DOHH2 (cell line): ENCODE measurements around the gene RABL3.

Experiments
- H3F3A ChIP-seq: fragments of 200-600 bp; sonication (generic), shearing (Covaris generic); 2 replicates; pipeline ENCODE4 v1.6.0; 2016; ENCODE audit warnings: antibody characterized with exemption, mild to moderate bottlenecking; ENCODE audit not compliant: control insufficient read depth, insufficient read depth
- H3K27ac ChIP-seq: fragments of 200-600 bp; sonication (generic); 2 replicates; pipeline ENCODE4 v1.5.1; 2014; ENCODE audit warnings: low read depth, mild to moderate bottlenecking, low read length, moderate library complexity
- H3K27me3 ChIP-seq: fragments of 200-600 bp; sonication (generic); 2 replicates; pipeline ENCODE4 v1.6.1; 2014; ENCODE audit warnings: mild to moderate bottlenecking, low read length, mixed read lengths; ENCODE audit not compliant: control insufficient read depth
- H3K36me3 ChIP-seq: fragments of 200-600 bp; sonication (generic); 2 replicates; pipeline ENCODE4 v1.6.1; 2014; ENCODE audit warnings: mild to moderate bottlenecking, low read length, moderate library complexity, mixed read lengths; ENCODE audit not compliant: control insufficient read depth
- H3K4me1 ChIP-seq: fragments of 200-600 bp; sonication (generic); 2 replicates; pipeline ENCODE4 v1.6.1; 2014; ENCODE audit warnings: mild to moderate bottlenecking, low read length, mixed read lengths; ENCODE audit not compliant: control insufficient read depth
- H3K4me2 ChIP-seq: fragments of 200-600 bp; sonication (generic); 2 replicates; pipeline ENCODE4 v1.6.0; 2014; ENCODE audit warnings: mild to moderate bottlenecking, low read length, moderate library complexity
- H3K4me3 ChIP-seq: fragments of 200-600 bp; sonication (generic); 2 replicates; pipeline ENCODE4 v1.5.1; 2014; ENCODE audit warnings: mild to moderate bottlenecking, low read length, mixed read lengths
- H3K79me2 ChIP-seq: fragments of 200-600 bp; sonication (generic); 2 replicates; pipeline ENCODE4 v1.6.1; 2014; ENCODE audit warnings: mild to moderate bottlenecking, low read length, mixed read lengths; ENCODE audit not compliant: control insufficient read depth
- H3K9me2 ChIP-seq: fragments of 200-600 bp; sonication (generic); replicated peaks from 2 replicates; pipeline ENCODE4 v1.6.1; 2014; ENCODE audit warnings: mild to moderate bottlenecking, low read length, mixed read lengths; ENCODE audit not compliant: control insufficient read depth
- H3K9me3 ChIP-seq: fragments of 200-600 bp; sonication (generic); 2 replicates; pipeline ENCODE4 v1.6.1; 2014; ENCODE audit warnings: antibody characterized with exemption, low read length, mixed read lengths; ENCODE audit not compliant: control insufficient read depth, insufficient read depth
- H4K20me1 ChIP-seq: fragments of 200-600 bp; sonication (generic); 2 replicates; pipeline ENCODE4 v1.6.0; 2014; ENCODE audit warnings: low read depth, mild to moderate bottlenecking, antibody characterized with exemption, low read length, moderate library complexity; ENCODE audit not compliant: control insufficient read depth, insufficient read depth
- EZH2phosphoT487 ChIP-seq: fragments of 200-600 bp; sonication (generic); IDR thresholded peaks from 2 replicates; pipeline ENCODE4 v1.6.1; 2017; ENCODE audit warnings: borderline replicate concordance, mild to moderate bottlenecking, antibody characterized with exemption, low read length, moderate library complexity, mixed read lengths
- TF ChIP-seq, protein P1 (sequence below): fragments of 200-600 bp; sonication (generic); IDR thresholded peaks from one replicate; pipeline ENCODE4 v1.5.1; 2014; ENCODE audit warnings: antibody characterized with exemption, mild to moderate bottlenecking, low read depth, low read length; ENCODE audit not compliant: poor library complexity, severe bottlenecking

The RABL3 gene

DNA sequence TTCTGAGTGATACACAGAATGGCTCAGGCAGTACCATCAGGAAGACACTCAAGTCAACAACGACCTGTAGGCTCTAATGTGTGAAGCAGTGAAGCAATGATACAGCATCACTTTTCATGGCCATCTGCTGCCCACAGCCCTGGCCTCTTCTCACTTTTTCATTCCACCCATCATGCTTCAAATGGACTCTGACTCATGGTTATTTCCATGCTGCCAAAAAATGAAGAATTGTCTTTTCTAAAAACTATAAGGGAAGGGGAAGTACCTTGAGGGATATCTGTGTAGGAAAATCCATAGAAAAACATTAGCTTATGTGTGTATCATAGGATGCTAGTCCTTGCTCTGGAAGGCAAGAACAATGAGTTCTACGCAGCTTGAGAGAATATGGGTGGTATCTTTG, 71.7 kb downstream of the RABL3 start:
- TF ChIP-seq EZH2phosphoT487, result no peak
- TF ChIP-seq, protein P1, sequence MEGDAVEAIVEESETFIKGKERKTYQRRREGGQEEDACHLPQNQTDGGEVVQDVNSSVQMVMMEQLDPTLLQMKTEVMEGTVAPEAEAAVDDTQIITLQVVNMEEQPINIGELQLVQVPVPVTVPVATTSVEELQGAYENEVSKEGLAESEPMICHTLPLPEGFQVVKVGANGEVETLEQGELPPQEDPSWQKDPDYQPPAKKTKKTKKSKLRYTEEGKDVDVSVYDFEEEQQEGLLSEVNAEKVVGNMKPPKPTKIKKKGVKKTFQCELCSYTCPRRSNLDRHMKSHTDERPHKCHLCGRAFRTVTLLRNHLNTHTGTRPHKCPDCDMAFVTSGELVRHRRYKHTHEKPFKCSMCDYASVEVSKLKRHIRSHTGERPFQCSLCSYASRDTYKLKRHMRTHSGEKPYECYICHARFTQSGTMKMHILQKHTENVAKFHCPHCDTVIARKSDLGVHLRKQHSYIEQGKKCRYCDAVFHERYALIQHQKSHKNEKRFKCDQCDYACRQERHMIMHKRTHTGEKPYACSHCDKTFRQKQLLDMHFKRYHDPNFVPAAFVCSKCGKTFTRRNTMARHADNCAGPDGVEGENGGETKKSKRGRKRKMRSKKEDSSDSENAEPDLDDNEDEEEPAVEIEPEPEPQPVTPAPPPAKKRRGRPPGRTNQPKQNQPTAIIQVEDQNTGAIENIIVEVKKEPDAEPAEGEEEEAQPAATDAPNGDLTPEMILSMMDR, result no peak

DNA sequence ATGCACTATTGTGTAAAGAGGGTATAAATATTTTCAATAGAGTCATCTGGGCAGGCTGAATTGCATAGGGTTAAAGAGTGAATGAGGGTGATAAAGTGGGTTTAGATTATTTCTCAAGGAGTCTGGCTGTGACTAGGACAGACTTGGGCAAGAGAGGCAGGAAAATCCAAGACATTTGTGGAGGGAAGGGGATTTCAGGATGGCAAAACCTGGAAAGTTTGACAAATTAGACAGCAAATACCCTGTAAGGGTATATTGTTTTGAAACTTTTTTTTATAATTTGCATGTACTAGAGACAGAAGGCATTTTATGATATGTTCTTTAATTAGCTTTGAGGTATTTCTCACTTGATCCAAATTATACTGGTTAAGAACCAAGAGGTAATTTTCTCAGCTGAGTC, 77.4 kb downstream of the RABL3 start:
- Histone ChIP-seq H3K9me2 (no peaks in the 10 kb centered on the region), H3K9me3 (no peaks in the 10 kb centered on the region), H3K4me2 (no peak overlapping the region), H3F3A (no peaks in the 10 kb centered on the region), H3K27me3 (0 out of 2 replicates have a peak, but pooled peaks cover 3% of the 10 kb centered on the region), H3K4me3 (no peak overlapping the region), H4K20me1 (no peaks in the 10 kb centered on the region), H3K27ac (no peak overlapping the region), H3K36me3 (no peaks in the 10 kb centered on the region), H3K4me1 (no peaks in the 10 kb centered on the region), H3K79me2 (no peaks in the 10 kb centered on the region)
- TF ChIP-seq, protein P1, result no peak
- TF ChIP-seq EZH2phosphoT487, result no peak

More for the DNA sequence above, 71.7 kb downstream of the RABL3 start:
- H3K27ac ChIP-seq, result no peak overlapping the region
- no peaks in the 10 kb centered on the region; the same call in 1 of the 2 replicates for H3K9me3 ChIP-seq
- H3K4me1 ChIP-seq, result no peaks in the 10 kb centered on the region
- no peaks in the 10 kb centered on the region for H3K79me2 ChIP-seq
- no peaks in the 10 kb centered on the region for H3K36me3 ChIP-seq
- H3K4me2 ChIP-seq, result no peak overlapping the region
- H3K4me3 ChIP-seq, result no peak overlapping the region
- H4K20me1 ChIP-seq, result no peaks in the 10 kb centered on the region
- H3K9me2 ChIP-seq, result no peaks in the 10 kb centered on the region
- H3F3A ChIP-seq, result no peaks in the 10 kb centered on the region
- 0 out of 2 replicates have a peak, but pooled peaks cover 3% of the 10 kb centered on the region for H3K27me3 ChIP-seq

DNA sequence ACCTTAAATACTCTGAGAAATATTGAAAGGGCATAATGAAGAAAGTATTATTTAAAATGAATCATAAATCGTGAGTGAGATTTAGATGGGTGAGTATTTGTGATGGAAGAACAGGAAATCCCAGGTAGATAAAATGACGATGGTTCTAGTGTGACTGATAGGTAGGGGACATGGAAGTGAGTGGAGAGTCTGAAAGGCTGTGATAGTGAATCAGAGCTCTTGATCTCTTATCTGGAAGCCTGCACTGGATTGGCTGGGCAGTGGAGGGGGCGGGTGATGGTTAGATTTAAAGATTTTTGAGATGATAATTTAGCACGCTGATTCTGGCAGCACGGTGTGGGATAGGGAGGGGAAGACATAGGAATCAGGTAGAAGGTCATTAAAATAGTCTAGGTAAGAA, 80.4 kb downstream of the RABL3 start:
- Histone ChIP-seq H3K9me3 (no peaks in the 10 kb centered on the region), H3K27me3 (0 out of 2 replicates have a peak, but pooled peaks cover 3% of the 10 kb centered on the region), H3F3A (no peaks in the 10 kb centered on the region), H3K9me2 (no peaks in the 10 kb centered on the region), H3K27ac (no peak overlapping the region), H4K20me1 (no peaks in the 10 kb centered on the region), H3K4me3 (no peak overlapping the region), H3K4me2 (no peak overlapping the region), H3K4me1 (no peaks in the 10 kb centered on the region), H3K36me3 (no peaks in the 10 kb centered on the region), H3K79me2 (no peaks in the 10 kb centered on the region)
- TF ChIP-seq, protein P1, result no peak
- TF ChIP-seq EZH2phosphoT487, result no peak
